GM12875 (cell line): ENCODE results near the gene YIPF4.
"Not testable (repeated sequence)": the region's sequence is repeated elsewhere in the genome, so short reads cannot be mapped to it uniquely, and the experiment has no call there.

ENCODE experiments used
- H3K4me3 ChIP-seq: one replicate; pipeline ENCODE4 v1.5.1; 2011; ENCODE audit warnings: low read depth, low read length, control low read depth
- TF ChIP-seq, protein P1 (sequence below): IDR thresholded peaks from 2 replicates; pipeline ENCODE4 v1.5.1; 2011; ENCODE audit warnings: low read depth, mild to moderate bottlenecking, control low read depth, inconsistent platforms, low read length, moderate library complexity, borderline replicate concordance; ENCODE audit not compliant: insufficient read depth

Gene YIPF4

GRCh38 chr2:32278478-32278853 is 762 bp downstream of the YIPF4 start:
- TF ChIP-seq, protein P1, sequence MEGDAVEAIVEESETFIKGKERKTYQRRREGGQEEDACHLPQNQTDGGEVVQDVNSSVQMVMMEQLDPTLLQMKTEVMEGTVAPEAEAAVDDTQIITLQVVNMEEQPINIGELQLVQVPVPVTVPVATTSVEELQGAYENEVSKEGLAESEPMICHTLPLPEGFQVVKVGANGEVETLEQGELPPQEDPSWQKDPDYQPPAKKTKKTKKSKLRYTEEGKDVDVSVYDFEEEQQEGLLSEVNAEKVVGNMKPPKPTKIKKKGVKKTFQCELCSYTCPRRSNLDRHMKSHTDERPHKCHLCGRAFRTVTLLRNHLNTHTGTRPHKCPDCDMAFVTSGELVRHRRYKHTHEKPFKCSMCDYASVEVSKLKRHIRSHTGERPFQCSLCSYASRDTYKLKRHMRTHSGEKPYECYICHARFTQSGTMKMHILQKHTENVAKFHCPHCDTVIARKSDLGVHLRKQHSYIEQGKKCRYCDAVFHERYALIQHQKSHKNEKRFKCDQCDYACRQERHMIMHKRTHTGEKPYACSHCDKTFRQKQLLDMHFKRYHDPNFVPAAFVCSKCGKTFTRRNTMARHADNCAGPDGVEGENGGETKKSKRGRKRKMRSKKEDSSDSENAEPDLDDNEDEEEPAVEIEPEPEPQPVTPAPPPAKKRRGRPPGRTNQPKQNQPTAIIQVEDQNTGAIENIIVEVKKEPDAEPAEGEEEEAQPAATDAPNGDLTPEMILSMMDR, result no peak
- peak overlapping the region; percentile 86 for H3K4me3 ChIP-seq

DNA sequence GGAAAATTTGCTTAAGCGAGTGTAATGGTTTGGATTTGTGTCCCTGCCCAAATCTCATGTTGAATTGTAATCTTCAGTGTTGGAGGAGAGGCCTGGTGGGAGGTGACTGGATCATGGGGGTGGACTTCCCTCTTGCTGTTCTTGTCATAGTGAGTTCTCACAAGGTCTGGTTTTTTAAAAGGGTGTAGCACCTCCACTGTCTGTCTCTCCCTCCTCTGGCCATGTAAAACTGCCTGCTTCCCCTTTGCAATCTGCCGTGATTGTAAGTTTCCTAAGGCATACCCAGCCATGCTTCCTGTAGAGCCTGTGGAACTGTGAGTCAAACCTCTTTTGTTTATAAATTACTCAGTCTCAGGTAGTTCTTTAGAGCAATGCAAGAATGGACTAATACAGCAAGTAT is 6.6 kb downstream of the YIPF4 start:
- H3K4me3 ChIP-seq, result no peak overlapping the region
- TF ChIP-seq, protein P1, result no peak

GRCh38 chr2:32289165-32289999 is 11.7 kb downstream of the YIPF4 start:
- TF ChIP-seq, protein P1, result no peak
- H3K4me3 ChIP-seq, result no peak overlapping the region

- TF ChIP-seq, protein P1, result no peak
- no peak overlapping the region for H3K4me3 ChIP-seq
Observed at GRCh38 chr2:32290000-32290339, 12.3 kb downstream of the YIPF4 start.

GRCh38 chr2:32291746-32292145 is 14.0 kb downstream of the YIPF4 start:
- no peak overlapping the region for H3K4me3 ChIP-seq
- TF ChIP-seq, protein P1, result no peak

DNA sequence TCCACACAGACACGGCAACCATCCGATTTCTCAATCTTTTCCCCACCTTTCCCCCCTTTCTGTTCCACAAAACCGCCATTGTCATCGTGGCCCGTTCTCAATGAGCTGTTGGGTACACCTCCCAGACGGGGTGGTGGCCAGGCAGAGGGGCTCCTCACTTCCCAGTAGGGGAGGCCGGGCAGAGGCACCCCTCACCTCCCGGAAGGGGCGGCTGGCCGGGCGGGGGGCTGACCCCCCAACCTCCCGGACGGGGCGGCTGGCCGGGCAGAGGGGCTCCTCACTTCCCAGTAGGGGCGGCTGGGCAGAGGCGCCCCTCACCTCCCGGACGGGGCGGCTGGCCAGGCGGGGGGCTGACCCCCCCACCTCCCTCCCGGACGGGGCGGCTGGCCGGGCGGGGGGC is 15.8 kb downstream of the YIPF4 start:
- H3K4me3 ChIP-seq, result not testable (repeated sequence)

DNA sequence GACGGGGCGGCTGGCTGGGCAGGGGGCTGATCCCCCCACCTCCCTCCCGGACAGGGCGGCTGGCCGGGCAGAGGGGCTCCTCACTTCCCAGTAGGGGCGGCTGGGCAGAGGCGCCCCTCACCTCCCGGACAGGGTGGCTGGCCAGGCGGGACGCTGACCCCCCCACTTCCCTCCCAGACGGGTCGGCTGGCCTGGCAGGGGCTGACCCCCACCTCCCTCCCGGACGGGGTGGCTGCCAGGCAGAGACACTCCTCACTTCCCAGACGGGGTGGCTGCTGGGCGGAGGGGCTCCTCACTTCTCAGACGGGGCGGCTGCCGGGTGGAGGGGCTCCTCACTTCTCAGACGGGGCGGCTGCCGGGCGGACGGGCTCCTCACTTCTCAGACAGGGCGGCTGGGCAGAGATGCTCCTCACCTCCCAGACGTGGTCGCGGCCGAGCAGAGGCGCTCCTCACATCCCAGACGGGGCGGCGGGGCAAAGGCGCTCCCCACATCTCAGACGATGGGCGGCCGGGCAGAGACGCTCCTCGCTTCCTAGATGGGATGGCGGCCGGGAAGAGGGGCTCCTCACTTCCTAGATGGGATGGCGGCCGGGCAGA is 16.4 kb downstream of the YIPF4 start:
- H3K4me3 ChIP-seq, result not testable (repeated sequence)

GRCh38 chr2:32310577-32310976 is 32.9 kb downstream of the YIPF4 start:
- TF ChIP-seq, protein P1, result no peak

More at GRCh38 chr2:32310577-32310976, 32.9 kb downstream of the YIPF4 start:
- no peak overlapping the region for H3K4me3 ChIP-seq
